H9 (cell line): ENCODE results near the gene DYTN. TPM values are rescaled to one million over a fixed set of nuclear protein-coding genes. Genes with fewer than 3 reads are reported as not detected.

ENCODE experiments used
- DNase-seq: peaks from one replicate; pipeline ENCODE4 v3.0.0-alpha.2; 2017
- H2AFZ ChIP-seq: one replicate; pipeline ENCODE4 v1.6.1; 2013; ENCODE audit warnings: mild to moderate bottlenecking, low read length, control low read depth, moderate library complexity
- H2AK5ac ChIP-seq: 2 replicates; pipeline ENCODE4 v1.6.1; 2013; ENCODE audit warnings: low read length, control low read depth, mixed read lengths; ENCODE audit not compliant: insufficient read length
- H2BK120ac ChIP-seq: one replicate; pipeline ENCODE4 v1.6.1; 2013; ENCODE audit warnings: low read depth, mild to moderate bottlenecking, low read length, control low read depth, inconsistent platforms; ENCODE audit not compliant: poor library complexity, severe bottlenecking
- H2BK12ac ChIP-seq: 2 replicates; pipeline ENCODE4 v1.6.1; 2013; ENCODE audit warnings: low read length, control low read depth, mixed read lengths, low read depth; ENCODE audit not compliant: insufficient read length
- H2BK15ac ChIP-seq: 2 replicates; pipeline ENCODE4 v1.6.1; 2013; ENCODE audit warnings: low read depth, low read length, control low read depth
- H2BK20ac ChIP-seq: one replicate; pipeline ENCODE4 v1.6.1; 2013; ENCODE audit warnings: low read depth, mild to moderate bottlenecking, low read length, control low read depth, inconsistent platforms; ENCODE audit not compliant: poor library complexity, severe bottlenecking
- H2BK5ac ChIP-seq: 2 replicates; pipeline ENCODE4 v1.6.1; 2013; ENCODE audit warnings: low read length, control low read depth, mixed read lengths; ENCODE audit not compliant: insufficient read length
- H3K14ac ChIP-seq: 2 replicates; pipeline ENCODE4 v1.6.1; 2013; ENCODE audit warnings: low read length, control low read depth; ENCODE audit not compliant: insufficient read depth
- H3K18ac ChIP-seq: 2 replicates; pipeline ENCODE4 v1.6.1; 2013; ENCODE audit warnings: low read depth, mild to moderate bottlenecking, mixed read lengths, low read length, control low read depth; ENCODE audit not compliant: insufficient read length
- H3K23ac ChIP-seq: 2 replicates; pipeline ENCODE4 v1.6.1; 2013; ENCODE audit warnings: low read length, control low read depth, mixed read lengths, low read depth; ENCODE audit not compliant: insufficient read length
- H3K23me2 ChIP-seq: 2 replicates; pipeline ENCODE4 v1.6.1; 2013; ENCODE audit warnings: low read depth, mild to moderate bottlenecking, mixed read lengths, low read length, control low read depth; ENCODE audit not compliant: insufficient read length, poor library complexity, severe bottlenecking
- H3K27ac ChIP-seq: 2 replicates; pipeline ENCODE4 v1.5.1; 2013; ENCODE audit warnings: low read length, control low read depth, mixed read lengths, low read depth; ENCODE audit not compliant: insufficient read length
- H3K27me3 ChIP-seq: 2 replicates; pipeline ENCODE4 v1.6.1; 2013; ENCODE audit warnings: low read length, control low read depth, inconsistent platforms; ENCODE audit not compliant: insufficient read depth
- H3K4ac ChIP-seq: 2 replicates; pipeline ENCODE4 v1.6.1; 2013; ENCODE audit warnings: low read depth, mild to moderate bottlenecking, control low read depth, inconsistent platforms, low read length, moderate library complexity
- H3K4me1 ChIP-seq: 2 replicates; pipeline ENCODE4 v1.6.1; 2013; ENCODE audit warnings: low read length, control low read depth, inconsistent platforms; ENCODE audit not compliant: insufficient read depth
- H3K4me2 ChIP-seq: 2 replicates; pipeline ENCODE4 v1.6.1; 2013; ENCODE audit warnings: low read length, control low read depth, mixed read lengths; ENCODE audit not compliant: insufficient read length, insufficient read depth
- H3K56ac ChIP-seq: 2 replicates; pipeline ENCODE4 v1.6.1; 2013; ENCODE audit warnings: low read depth, mild to moderate bottlenecking, mixed read lengths, low read length, control low read depth; ENCODE audit not compliant: insufficient read length
- H3K79me1 ChIP-seq: 2 replicates; pipeline ENCODE4 v1.6.1; 2013; ENCODE audit warnings: low read depth, mild to moderate bottlenecking, moderate library complexity, low read length, control low read depth, inconsistent platforms; ENCODE audit not compliant: insufficient read depth, poor library complexity, severe bottlenecking
- H3K79me2 ChIP-seq: 2 replicates; pipeline ENCODE4 v1.6.1; 2013; ENCODE audit warnings: low read length, control low read depth, inconsistent platforms; ENCODE audit not compliant: insufficient read depth
- H3K9ac ChIP-seq: 2 replicates; pipeline ENCODE4 v1.6.1; 2013; ENCODE audit warnings: low read length, control low read depth, mixed read lengths; ENCODE audit not compliant: insufficient read length; ENCODE audit errors: extremely low read depth
- H3K9me3 ChIP-seq: one replicate; pipeline ENCODE4 v1.6.1; 2013; ENCODE audit warnings: low read depth, low read length, inconsistent platforms; ENCODE audit not compliant: control insufficient read depth
- H3T11ph ChIP-seq: one replicate; pipeline ENCODE4 v1.6.1; 2013; ENCODE audit warnings: mild to moderate bottlenecking, low read length, control low read depth, inconsistent platforms
- H4K20me1 ChIP-seq: one replicate; pipeline ENCODE4 v1.6.1; 2013; ENCODE audit not compliant: control insufficient read depth, insufficient read length, insufficient read depth
- H4K5ac ChIP-seq: 2 replicates; pipeline ENCODE4 v1.6.1; 2013; ENCODE audit warnings: low read depth, mild to moderate bottlenecking, mixed read lengths, low read length, control low read depth; ENCODE audit not compliant: insufficient read length
- H4K8ac ChIP-seq: replicated peaks from 2 replicates; pipeline ENCODE4 v1.6.1; 2013; ENCODE audit warnings: low read length, control low read depth, mixed read lengths, low read depth; ENCODE audit not compliant: insufficient read length
- H4K91ac ChIP-seq: 2 replicates; pipeline ENCODE4 v1.6.1; 2013; ENCODE audit warnings: low read depth, mild to moderate bottlenecking, moderate library complexity, mixed read lengths, low read length, control low read depth; ENCODE audit not compliant: insufficient read length
- H3K27ac Mint-ChIP-seq, 3 experiments: 2 replicates in 2 of 3; 3 replicates in 1 of 3; pipeline ENCODE4 v1.8.0; 2020 to 2021; ENCODE audit warnings: mixed read lengths in 3 of 3, mild to moderate bottlenecking in 1 of 3, moderate library complexity in 1 of 3
- H3K27me3 Mint-ChIP-seq: 2 replicates; pipeline ENCODE4 v1.8.0; 2021; ENCODE audit warnings: low read depth, mild to moderate bottlenecking, moderate library complexity, mixed read lengths
- H3K36me3 Mint-ChIP-seq, 3 experiments: 2 replicates in 2 of 3; 3 replicates in 1 of 3; pipeline ENCODE4 v1.8.0; 2020 to 2021; ENCODE audit warnings: low read depth in 3 of 3, mixed read lengths in 3 of 3; ENCODE audit not compliant: insufficient read depth in 1 of 3
- H3K4me1 Mint-ChIP-seq, 2 experiments: 2 replicates each; pipeline ENCODE4 v1.8.0; 2020; ENCODE audit warnings: mixed read lengths in 2 of 2
- H3K4me3 Mint-ChIP-seq, 2 experiments: 2 replicates in 1 of 2; 3 replicates in 1 of 2; pipeline ENCODE4 v1.8.0; 2020 to 2021; ENCODE audit warnings: mild to moderate bottlenecking in 2 of 2, mixed read lengths in 2 of 2, moderate library complexity in 1 of 2
- H3K9me3 Mint-ChIP-seq, 2 experiments: 2 replicates in 1 of 2; 3 replicates in 1 of 2; pipeline ENCODE4 v1.8.0; 2020; ENCODE audit warnings: mild to moderate bottlenecking in 2 of 2, mixed read lengths in 2 of 2, moderate library complexity in 1 of 2
- CTCF ChIP-seq: fragments of 200-600 bp; sonication (generic); conservative IDR thresholded peaks from 3 replicates; pipeline ENCODE4 v1.8.0; 2021; ENCODE audit warnings: antibody characterized with exemption, mild to moderate bottlenecking
- WGBS: extraction: QIAGEN DNeasy Blood & Tissue Kit; methylation state at CpG from one replicate; pipeline ENCODE4 v1.1.7; 2013; ENCODE audit warnings: missing lambda C conversion rate, low lambda C conversion rate, mixed read lengths; ENCODE audit not compliant: insufficient read length; ENCODE audit errors: extremely low coverage; 5-methylcytosine and 5-hydroxymethylcytosine counted together
- total RNA-seq: library from RNA; stranded (reverse); gene quantifications from 2 replicates; pipeline ENCODE4 v1.2.1, GENCODE V29; 2021

Gene DYTN
- total RNA-seq, 1 experiment from 2014 or later: not detected

GRCh38 chr2:206708286-206708685, 9.9 kb downstream of the DYTN start:
- DNase-seq: no peak
- Histone ChIP-seq H3K9ac (no peak overlapping the region), H3K18ac (no peak overlapping the region), H4K91ac (no peak overlapping the region), H3K14ac (no peak overlapping the region), H3K79me2 (no peaks in the 10 kb centered on the region), H3K23ac (no peak overlapping the region), H2AFZ (no peak overlapping the region), H3K4ac (no peak overlapping the region), H3K23me2 (no peaks in the 10 kb centered on the region), H3K4me2 (no peak overlapping the region), H4K5ac (no peak overlapping the region), H2BK12ac (no peak overlapping the region), H2BK15ac (no peak overlapping the region), H4K8ac (no peak overlapping the region), H3K4me1 (0 out of 2 replicates have a peak, but pooled peaks cover 1% of the 10 kb centered on the region), H2AK5ac (no peak overlapping the region), H3K79me1 (no peaks in the 10 kb centered on the region), H2BK20ac (no peak overlapping the region), H2BK120ac (no peak overlapping the region), H3K56ac (no peak overlapping the region), H3T11ph (no peak overlapping the region), H3K27me3 (no peaks in the 10 kb centered on the region), H2BK5ac (no peak overlapping the region), H4K20me1 (no peaks in the 10 kb centered on the region), H3K27ac (no peak overlapping the region), H3K9me3 (no peaks in the 10 kb centered on the region)
- Mint-ChIP-seq H3K36me3 (no peaks in the 10 kb centered on the region), H3K9me3 (no peaks in the 10 kb centered on the region), H3K27me3 (peaks cover 1% of the 10 kb centered on the region), H3K4me3 (no peak overlapping the region), H3K4me1 (peaks cover under 1 to 1% of the 10 kb centered on the region in 2 experiments), H3K27ac (no peak overlapping the region)
- WGBS: no CpG with 5 or more reads among the region's 5 CpGs
- TF ChIP-seq CTCF: no peak
